SK-N-SH treated with all-trans-retinoic acid at 6 μM for 48 hours (cell line): Measurements from ENCODE around the gene SLC35A4.

Experiments
- ARNTL ChIP-seq: fragments of 450-650 bp; formaldehyde crosslinking; IDR thresholded peaks from 2 replicates; pipeline ENCODE4 v1.5.0; 2020; ENCODE audit warnings: low read depth, mild to moderate bottlenecking, moderate library complexity, borderline replicate concordance
- BACH2 ChIP-seq: fragments of 250-450 bp; sonication (Bioruptor Pico); IDR thresholded peaks from 2 replicates; pipeline ENCODE4 v1.9.0; 2021; ENCODE audit warnings: mild to moderate bottlenecking, borderline replicate concordance
- CREB5 ChIP-seq: fragments of 250-450 bp; sonication (Bioruptor Pico); IDR thresholded peaks from 2 replicates; pipeline ENCODE4 v1.5.1; 2020; ENCODE audit warnings: low read depth, mild to moderate bottlenecking, moderate library complexity
- CSDC2 ChIP-seq: fragments of 250-450 bp; sonication (Bioruptor Pico); IDR thresholded peaks from 2 replicates; pipeline ENCODE4 v1.5.0; 2020; ENCODE audit warnings: mild to moderate bottlenecking, moderate library complexity
- RARB ChIP-seq: fragments of 250-450 bp; sonication (Bioruptor Pico); IDR thresholded peaks from 2 replicates; pipeline ENCODE4 v1.8.0; 2021; ENCODE audit warnings: mild to moderate bottlenecking, moderate library complexity
- ZC3H10 ChIP-seq: fragments of 250-450 bp; sonication (Bioruptor Pico); IDR thresholded peaks from 2 replicates; pipeline ENCODE4 v1.5.1; 2021; ENCODE audit warnings: mild to moderate bottlenecking, moderate library complexity
- ZFP30 ChIP-seq: fragments of 450-650 bp; formaldehyde crosslinking; IDR thresholded peaks from 2 replicates; pipeline ENCODE4 v1.5.0; 2022; ENCODE audit warnings: mild to moderate bottlenecking, moderate library complexity
- TF ChIP-seq, protein P1 (sequence below): fragments of 250-450 bp; sonication (Bioruptor Pico); IDR thresholded peaks from 2 replicates; pipeline ENCODE4 v1.8.0; 2021; ENCODE audit warnings: low read depth, mild to moderate bottlenecking, moderate library complexity, borderline replicate concordance

- TF ChIP-seq, protein P1, sequence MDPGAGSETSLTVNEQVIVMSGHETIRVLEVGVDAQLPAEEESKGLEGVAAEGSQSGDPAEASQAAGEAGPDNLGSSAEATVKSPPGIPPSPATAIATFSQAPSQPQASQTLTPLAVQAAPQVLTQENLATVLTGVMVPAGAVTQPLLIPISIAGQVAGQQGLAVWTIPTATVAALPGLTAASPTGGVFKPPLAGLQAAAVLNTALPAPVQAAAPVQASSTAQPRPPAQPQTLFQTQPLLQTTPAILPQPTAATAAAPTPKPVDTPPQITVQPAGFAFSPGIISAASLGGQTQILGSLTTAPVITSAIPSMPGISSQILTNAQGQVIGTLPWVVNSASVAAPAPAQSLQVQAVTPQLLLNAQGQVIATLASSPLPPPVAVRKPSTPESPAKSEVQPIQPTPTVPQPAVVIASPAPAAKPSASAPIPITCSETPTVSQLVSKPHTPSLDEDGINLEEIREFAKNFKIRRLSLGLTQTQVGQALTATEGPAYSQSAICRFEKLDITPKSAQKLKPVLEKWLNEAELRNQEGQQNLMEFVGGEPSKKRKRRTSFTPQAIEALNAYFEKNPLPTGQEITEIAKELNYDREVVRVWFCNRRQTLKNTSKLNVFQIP (CRISPR knock-in tag), result no peak
- TF ChIP-seq ARNTL (CRISPR knock-in tag) (no peak), ZC3H10 (CRISPR knock-in tag) (no peak), BACH2 (CRISPR knock-in tag) (no peak), RARB (CRISPR knock-in tag) (no peak), CREB5 (no peak), CSDC2 (CRISPR knock-in tag) (no peak), ZFP30 (CRISPR knock-in tag) (no peak)
These were observed 2.0 kb downstream of the SLC35A4 start for GRCh38 chr5:140566665-140567064.
